OCI-LY3 (cell line): ENCODE measurements around the gene OR8D4.

Experiments used
- EZH2phosphoT487 ChIP-seq: fragments of 200-600 bp; shearing (Covaris generic); IDR thresholded peaks from 2 replicates; pipeline ENCODE4 v1.6.1; 2018; ENCODE audit warnings: antibody characterized with exemption, mixed run types, low read depth
- TF ChIP-seq, protein P1 (sequence below): fragments of 200-600, 300-600 bp; sonication (generic); IDR thresholded peaks from 2 replicates; pipeline ENCODE4 v1.5.1; 2014; ENCODE audit warnings: antibody characterized with exemption, low read length, low read depth

DNA sequence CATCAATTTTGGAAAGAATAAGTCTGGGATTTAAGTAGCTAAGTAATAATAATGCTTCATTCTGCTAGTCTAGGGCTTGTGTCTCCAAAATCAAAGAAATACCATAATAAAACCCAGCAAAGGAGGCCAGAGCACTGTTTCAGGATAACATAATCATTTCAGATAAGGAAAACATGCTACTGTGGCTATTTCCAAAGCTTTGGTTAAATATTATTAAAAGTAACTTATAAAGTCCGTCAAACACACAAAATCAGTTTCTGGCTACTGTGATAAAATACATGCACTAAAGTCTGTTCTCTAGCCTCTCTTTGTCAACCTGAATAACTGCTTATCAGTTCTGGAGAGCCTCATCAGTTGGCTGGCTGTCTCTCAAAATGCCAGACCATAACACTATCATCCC is 43.2 kb downstream of the OR8D4 start:
- TF ChIP-seq, protein P1, sequence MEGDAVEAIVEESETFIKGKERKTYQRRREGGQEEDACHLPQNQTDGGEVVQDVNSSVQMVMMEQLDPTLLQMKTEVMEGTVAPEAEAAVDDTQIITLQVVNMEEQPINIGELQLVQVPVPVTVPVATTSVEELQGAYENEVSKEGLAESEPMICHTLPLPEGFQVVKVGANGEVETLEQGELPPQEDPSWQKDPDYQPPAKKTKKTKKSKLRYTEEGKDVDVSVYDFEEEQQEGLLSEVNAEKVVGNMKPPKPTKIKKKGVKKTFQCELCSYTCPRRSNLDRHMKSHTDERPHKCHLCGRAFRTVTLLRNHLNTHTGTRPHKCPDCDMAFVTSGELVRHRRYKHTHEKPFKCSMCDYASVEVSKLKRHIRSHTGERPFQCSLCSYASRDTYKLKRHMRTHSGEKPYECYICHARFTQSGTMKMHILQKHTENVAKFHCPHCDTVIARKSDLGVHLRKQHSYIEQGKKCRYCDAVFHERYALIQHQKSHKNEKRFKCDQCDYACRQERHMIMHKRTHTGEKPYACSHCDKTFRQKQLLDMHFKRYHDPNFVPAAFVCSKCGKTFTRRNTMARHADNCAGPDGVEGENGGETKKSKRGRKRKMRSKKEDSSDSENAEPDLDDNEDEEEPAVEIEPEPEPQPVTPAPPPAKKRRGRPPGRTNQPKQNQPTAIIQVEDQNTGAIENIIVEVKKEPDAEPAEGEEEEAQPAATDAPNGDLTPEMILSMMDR = no peak
- no peak for TF ChIP-seq EZH2phosphoT487
